Esophagus muscularis mucosa (tissue), 4 donors: Measurements from ENCODE around the gene RPS2. TPM values are rescaled to one million over a fixed set of nuclear protein-coding genes. Genes with fewer than 3 reads are reported as not detected.

Experiments
- DNase-seq: peaks from one replicate; pipeline ENCODE4 v3.0.0-alpha.2; 2017; ENCODE audit errors: extremely low spot score
- H3K27ac ChIP-seq, 4 donors: fragments of 200-600 bp; sonication (generic); replicated peaks in 1 of 4; 1 replicate in 3 of 4; 2 replicates in 1 of 4; pipeline ENCODE4 v1.5.1; 2016 to 2019; ENCODE audit warnings: mild to moderate bottlenecking in 1 of 4
- H3K27me3 ChIP-seq, 4 donors: fragments of 200-600 bp; sonication (generic); one replicate each; pipeline versions ENCODE4 v1.5.1 to v1.6.0; 2016 to 2019
- H3K36me3 ChIP-seq, 4 donors: fragments of 200-600 bp; sonication (generic); one replicate each; pipeline ENCODE4 v1.5.1; 2016 to 2019
- H3K4me1 ChIP-seq, 4 donors: fragments of 200-600 bp; sonication (generic); one replicate each; pipeline ENCODE4 v1.5.1; 2016 to 2019
- H3K4me3 ChIP-seq, 4 donors: fragments of 200-600 bp; sonication (generic); 1 replicate in 2 of 4; 2 replicates in 2 of 4; pipeline ENCODE4 v1.5.1; 2016 to 2019; ENCODE audit warnings: mild to moderate bottlenecking in 4 of 4, moderate library complexity in 1 of 4
- H3K9me3 ChIP-seq, 4 donors: fragments of 200-600 bp; sonication (generic); 1 replicate in 3 of 4; 2 replicates in 1 of 4; pipeline ENCODE4 v1.5.1; 2016 to 2019
- EP300 ChIP-seq: sonication (generic); formaldehyde crosslinking; IDR thresholded peaks from one replicate; pipeline ENCODE4 v1.6.1; 2017; ENCODE audit warnings: antibody characterized with exemption
- POLR2A ChIP-seq: fragments of 450-650 bp; IDR thresholded peaks from one replicate; pipeline ENCODE4 v1.6.1; 2017; ENCODE audit warnings: antibody characterized with exemption, moderate library complexity, mild to moderate bottlenecking, low read depth
- POLR2AphosphoS5 ChIP-seq, 2 donors: sonication (generic); formaldehyde crosslinking; IDR thresholded peaks; one replicate each; pipeline ENCODE4 v1.6.1; 2017; ENCODE audit warnings: antibody characterized with exemption in 2 of 2
- WGBS: methylation state at CpG from one replicate; pipeline ENCODE4 v1.1.5; 2018; 5-methylcytosine and 5-hydroxymethylcytosine counted together
- intact Hi-C: fragments of 100-400 bp; cut with DNase I; formaldehyde crosslinking; loops from one replicate; pipeline ENCODE4 v1.15.1; 2023
- total RNA-seq, 4 donors: library from RNA; depleted of rRNA; stranded (reverse); fragments of >200 nt; gene quantifications; one replicate each; pipeline versions ENCODE4 v1.1.0 to v1.2.1, GENCODE V29; 2016
- TF ChIP-seq, protein P1 (sequence below), 3 experiments: fragments of 200-600 bp in 2 of 3; fragments of 450-650 bp in 1 of 3; sonication (generic) in 2 of 3; IDR thresholded peaks; one replicate each; pipeline ENCODE4 v1.5.1; 2017 to 2019; ENCODE audit warnings: antibody characterized with exemption in 3 of 3, mild to moderate bottlenecking in 2 of 3, moderate library complexity in 1 of 3

RPS2 gene
- total RNA-seq, 4 donors from 2014 or later: 1,144 to 2,342 (median 1,414) TPM

DNA sequence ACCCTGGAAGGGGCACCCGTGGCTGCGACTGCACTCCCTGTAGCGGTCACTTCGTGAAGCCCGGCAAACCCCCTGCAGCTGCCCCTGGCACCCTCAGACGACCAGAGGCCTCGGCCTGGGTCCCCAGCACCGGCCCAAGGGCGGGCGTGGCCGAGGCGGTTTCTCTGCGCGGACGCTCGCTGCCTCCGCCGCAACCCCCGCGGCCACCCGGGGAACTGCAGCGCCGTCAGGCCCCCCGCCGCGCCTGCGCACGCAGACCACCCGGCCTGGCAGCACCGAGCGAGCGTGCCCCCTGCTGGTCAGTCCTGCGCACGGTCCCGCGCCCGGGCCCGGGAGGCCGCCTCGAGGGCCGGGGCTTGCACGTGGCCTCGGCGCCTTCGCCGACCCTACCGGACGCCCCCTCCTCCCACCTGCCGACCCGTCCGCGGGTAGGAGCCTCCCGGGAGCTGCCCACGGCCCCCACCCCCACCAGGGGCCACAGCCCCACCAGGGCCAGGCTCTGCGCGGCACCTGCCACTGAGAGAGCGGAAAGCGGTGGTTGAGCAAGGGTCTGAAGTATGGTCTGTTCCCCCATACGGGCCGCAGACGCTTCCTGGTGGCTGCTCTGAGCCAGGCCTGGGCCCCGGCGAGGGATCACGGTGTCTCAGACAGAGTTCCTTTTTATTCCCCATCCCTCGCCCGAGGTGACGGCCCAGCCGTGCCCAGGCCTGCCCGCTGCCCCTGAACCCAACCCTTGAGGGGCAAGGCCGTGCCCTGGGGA, 34.9 kb downstream of the RPS2 start:
- H3K27ac ChIP-seq: peak overlapping the region; percentile 81 to 86 (median 83)
- TF ChIP-seq, protein P1, sequence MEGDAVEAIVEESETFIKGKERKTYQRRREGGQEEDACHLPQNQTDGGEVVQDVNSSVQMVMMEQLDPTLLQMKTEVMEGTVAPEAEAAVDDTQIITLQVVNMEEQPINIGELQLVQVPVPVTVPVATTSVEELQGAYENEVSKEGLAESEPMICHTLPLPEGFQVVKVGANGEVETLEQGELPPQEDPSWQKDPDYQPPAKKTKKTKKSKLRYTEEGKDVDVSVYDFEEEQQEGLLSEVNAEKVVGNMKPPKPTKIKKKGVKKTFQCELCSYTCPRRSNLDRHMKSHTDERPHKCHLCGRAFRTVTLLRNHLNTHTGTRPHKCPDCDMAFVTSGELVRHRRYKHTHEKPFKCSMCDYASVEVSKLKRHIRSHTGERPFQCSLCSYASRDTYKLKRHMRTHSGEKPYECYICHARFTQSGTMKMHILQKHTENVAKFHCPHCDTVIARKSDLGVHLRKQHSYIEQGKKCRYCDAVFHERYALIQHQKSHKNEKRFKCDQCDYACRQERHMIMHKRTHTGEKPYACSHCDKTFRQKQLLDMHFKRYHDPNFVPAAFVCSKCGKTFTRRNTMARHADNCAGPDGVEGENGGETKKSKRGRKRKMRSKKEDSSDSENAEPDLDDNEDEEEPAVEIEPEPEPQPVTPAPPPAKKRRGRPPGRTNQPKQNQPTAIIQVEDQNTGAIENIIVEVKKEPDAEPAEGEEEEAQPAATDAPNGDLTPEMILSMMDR (IDR thresholded peaks at IDR 0.05): peak; percentile 100
- TF ChIP-seq POLR2AphosphoS5 (IDR thresholded peaks at IDR 0.05): peak in 1 of 2 donors; percentile 80
- TF ChIP-seq EP300: no peak
- DNase-seq: peak; percentile 96
- 23% methylated on average over 16 of the region's 70 CpGs for WGBS
- peak overlapping the region; percentile 74 to 76 (median 76) for H3K4me3 ChIP-seq
- H3K27me3 ChIP-seq: peaks cover 0 to 25% (median 0%) of the 10 kb centered on the region in 4 donors
- intact Hi-C loops: loop anchor here (2.0 kb wide), 1 partner anchor 69 kb away; no protein-coding TSS in a partner anchor
- no peaks in the 10 kb centered on the region for H3K36me3 ChIP-seq
- H3K4me1 ChIP-seq: peaks cover 7 to 19% (median 12%) of the 10 kb centered on the region in 4 donors
- H3K9me3 ChIP-seq: no peaks in the 10 kb centered on the region

DNA sequence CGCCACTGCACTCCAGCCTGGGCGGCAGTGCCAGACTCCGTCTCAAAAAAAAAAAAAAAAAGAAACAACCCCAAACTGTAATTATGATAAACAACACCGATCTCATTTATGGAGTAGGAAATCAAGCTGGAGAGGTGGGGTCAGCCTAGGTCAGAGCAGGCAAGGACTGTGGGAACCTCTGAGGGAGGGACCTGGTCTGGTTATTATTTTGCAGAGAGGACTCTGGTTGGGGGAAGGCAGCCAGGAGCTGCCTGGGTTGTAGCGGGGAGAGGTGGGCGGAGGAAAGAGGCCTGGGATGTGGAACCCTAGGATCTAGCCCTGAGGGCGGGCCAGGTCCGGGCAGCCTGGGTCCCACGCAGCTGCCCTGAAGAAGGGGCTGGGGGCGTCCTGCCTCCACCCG, 35.5 kb downstream of the RPS2 start:
- H3K4me3 ChIP-seq: peak overlapping the region; percentile 74 to 76 (median 76)
- H3K27me3 ChIP-seq: peaks cover 0 to 32% (median 0%) of the 10 kb centered on the region in 4 donors
- TF ChIP-seq POLR2AphosphoS5 (IDR thresholded peaks at IDR 0.05) (no peak), POLR2A (no peak), EP300 (no peak)
- TF ChIP-seq, protein P1 (IDR thresholded peaks at IDR 0.05): no peak
- no peaks in the 10 kb centered on the region for H3K9me3 ChIP-seq
- peak overlapping the region; percentile 81 to 86 (median 83) for H3K27ac ChIP-seq
- peaks cover 7 to 19% (median 13%) of the 10 kb centered on the region in 4 donors for H3K4me1 ChIP-seq
- DNase-seq: no peak
- intact Hi-C loops: loop anchor here (2.0 kb wide), 1 partner anchor 68 kb away; no protein-coding TSS in a partner anchor
- H3K36me3 ChIP-seq: no peaks in the 10 kb centered on the region
- WGBS: 10% methylated on average over 5 of the region's 11 CpGs

DNA sequence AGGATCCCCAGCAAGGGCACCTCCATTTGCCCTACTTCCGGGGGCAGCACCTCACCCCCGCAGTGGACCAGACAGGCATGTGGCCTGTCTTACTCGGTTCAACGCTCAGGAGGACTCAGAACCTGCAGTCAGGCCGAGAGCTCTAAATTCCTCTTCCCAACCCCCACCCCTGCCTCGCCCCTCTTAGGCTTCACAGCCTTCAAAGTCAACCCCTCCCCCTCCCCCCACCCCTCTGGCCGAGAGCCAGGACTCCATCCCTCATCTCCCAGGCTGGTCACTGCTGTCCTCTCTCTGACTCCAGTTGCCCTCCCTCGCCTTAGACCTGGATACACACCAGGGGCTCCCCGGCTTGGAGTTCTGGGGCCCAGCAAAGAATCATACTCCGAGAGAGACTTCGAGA, 38.4 kb downstream of the RPS2 start:
- Histone ChIP-seq H3K9me3 (no peaks in the 10 kb centered on the region), H3K27me3 (peaks cover 0 to 43% (median 13%) of the 10 kb centered on the region in 4 donors)

DNA sequence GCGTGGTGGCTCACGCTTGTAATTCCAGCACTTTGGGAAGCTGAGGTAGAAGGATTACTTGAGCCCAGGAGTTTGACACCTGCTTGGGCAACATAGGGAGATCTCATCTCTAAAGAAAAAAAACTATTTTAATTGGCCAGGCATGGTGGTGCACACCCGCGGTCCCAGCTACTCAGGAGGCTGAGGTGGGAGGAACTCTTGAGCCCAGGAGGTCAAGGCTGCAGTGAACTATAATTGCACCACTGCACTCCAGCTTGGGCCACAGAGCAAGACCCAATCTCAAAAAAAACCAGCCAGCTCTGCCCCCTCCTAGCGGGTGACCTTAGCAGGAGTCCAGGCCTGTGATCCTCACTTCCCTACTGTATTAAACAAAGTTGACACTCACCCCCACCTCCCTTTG, 40.5 kb downstream of the RPS2 start:
- Histone ChIP-seq H3K27me3 (peaks cover 0 to 65% (median 25%) of the 10 kb centered on the region in 4 donors), H3K27ac (no peak overlapping the region), H3K36me3 (no peaks in the 10 kb centered on the region), H3K9me3 (no peaks in the 10 kb centered on the region), H3K4me1 (peaks cover 3 to 19% (median 13%) of the 10 kb centered on the region in 4 donors), H3K4me3 (no peak overlapping the region)
- WGBS: 68% methylated on average over 5 of the region's 5 CpGs
- TF ChIP-seq EP300: no peak
- TF ChIP-seq POLR2AphosphoS5 (IDR thresholded peaks at IDR 0.05): no peak
- TF ChIP-seq, protein P1 (IDR thresholded peaks at IDR 0.05): no peak
- TF ChIP-seq POLR2A: no peak
- no peak for DNase-seq
- intact Hi-C loops: no loop called here

More for the DNA sequence above, 38.4 kb downstream of the RPS2 start:
- no peak for DNase-seq
- Histone ChIP-seq H3K27ac (no peak overlapping the region), H3K4me3 (no peak overlapping the region), H3K4me1 (peaks cover 7 to 29% (median 22%) of the 10 kb centered on the region in 4 donors), H3K36me3 (no peaks in the 10 kb centered on the region)
- intact Hi-C loops: no loop called here
- 46% methylated on average over 9 of the region's 11 CpGs for WGBS
- no peak for TF ChIP-seq POLR2A
- no peak for TF ChIP-seq EP300
- TF ChIP-seq POLR2AphosphoS5 (IDR thresholded peaks at IDR 0.05): no peak
- TF ChIP-seq, protein P1 (IDR thresholded peaks at IDR 0.05): no peak
